H54 (cell line): Measurements from ENCODE around the gene GNL3L.
"Not testable (repeated sequence)": the region's sequence is repeated elsewhere in the genome, so short reads cannot be mapped to it uniquely, and the experiment has no call there.

Source experiments
- DNase-seq: peaks from one replicate; pipeline ENCODE4 v3.0.0; 2011; ENCODE audit warnings: low spot score, mixed read lengths; ENCODE audit not compliant: insufficient read length
- FAIRE-seq: peaks from 3 replicates; lab custom pipeline; 2011; peaks lifted over from hg19 to GRCh38; lab: Jason Lieb, UNC
- POLR2A ChIP-seq: IDR thresholded peaks from 2 replicates; pipeline ENCODE4 v1.6.1; 2011; ENCODE audit warnings: low read depth, mild to moderate bottlenecking, low read length

GNL3L gene, protein sequence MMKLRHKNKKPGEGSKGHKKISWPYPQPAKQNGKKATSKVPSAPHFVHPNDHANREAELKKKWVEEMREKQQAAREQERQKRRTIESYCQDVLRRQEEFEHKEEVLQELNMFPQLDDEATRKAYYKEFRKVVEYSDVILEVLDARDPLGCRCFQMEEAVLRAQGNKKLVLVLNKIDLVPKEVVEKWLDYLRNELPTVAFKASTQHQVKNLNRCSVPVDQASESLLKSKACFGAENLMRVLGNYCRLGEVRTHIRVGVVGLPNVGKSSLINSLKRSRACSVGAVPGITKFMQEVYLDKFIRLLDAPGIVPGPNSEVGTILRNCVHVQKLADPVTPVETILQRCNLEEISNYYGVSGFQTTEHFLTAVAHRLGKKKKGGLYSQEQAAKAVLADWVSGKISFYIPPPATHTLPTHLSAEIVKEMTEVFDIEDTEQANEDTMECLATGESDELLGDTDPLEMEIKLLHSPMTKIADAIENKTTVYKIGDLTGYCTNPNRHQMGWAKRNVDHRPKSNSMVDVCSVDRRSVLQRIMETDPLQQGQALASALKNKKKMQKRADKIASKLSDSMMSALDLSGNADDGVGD

DNA sequence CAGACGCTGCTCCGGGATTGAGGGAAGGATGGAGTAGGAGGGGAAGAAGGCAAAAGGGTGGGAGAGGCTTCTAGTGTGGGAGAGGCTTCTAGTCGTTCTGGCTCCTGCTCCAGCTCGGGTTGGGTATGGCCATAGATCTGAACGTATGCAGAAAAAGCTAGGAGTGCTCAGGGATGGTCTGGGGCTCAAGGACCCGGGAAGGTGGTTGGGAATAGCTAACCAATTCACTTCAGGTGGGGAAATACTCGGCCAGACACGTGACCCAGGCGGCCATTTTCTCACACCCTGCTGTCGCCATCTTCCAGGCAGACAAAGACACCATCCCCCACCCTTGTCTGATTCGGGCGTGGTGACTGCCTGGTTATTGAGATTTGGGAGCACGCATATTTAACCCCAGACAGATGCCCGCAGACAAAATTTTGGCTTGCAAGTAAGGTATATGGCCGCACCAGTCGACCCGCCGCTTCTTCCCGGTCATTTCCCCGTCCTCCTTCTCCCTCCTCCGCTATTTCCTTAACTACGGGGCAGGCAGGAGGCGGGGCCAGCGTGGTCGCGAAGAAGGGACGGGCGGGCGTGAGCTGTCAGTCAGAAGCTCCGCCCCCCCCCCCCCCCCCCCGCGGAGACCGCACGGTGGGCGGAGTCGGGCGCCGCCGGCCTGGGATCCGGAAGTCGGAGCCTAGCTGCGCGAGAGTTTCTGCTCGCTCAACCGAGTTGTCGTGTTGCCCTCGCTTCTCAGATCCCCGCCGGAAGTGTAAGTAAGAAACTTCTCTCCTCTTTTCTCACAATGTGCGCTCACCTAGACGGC is at the start of gene GNL3L:
TSS of gene GNL3L (plus strand) at position 668 of the 805 bp plus-strand sequence. CDS start 2,348 bp downstream, outside the sequence.
- DNase-seq (peak; percentile 33), FAIRE-seq (no peak)
- TF ChIP-seq POLR2A = no peak; the same call in none of the 2 replicates

DNA sequence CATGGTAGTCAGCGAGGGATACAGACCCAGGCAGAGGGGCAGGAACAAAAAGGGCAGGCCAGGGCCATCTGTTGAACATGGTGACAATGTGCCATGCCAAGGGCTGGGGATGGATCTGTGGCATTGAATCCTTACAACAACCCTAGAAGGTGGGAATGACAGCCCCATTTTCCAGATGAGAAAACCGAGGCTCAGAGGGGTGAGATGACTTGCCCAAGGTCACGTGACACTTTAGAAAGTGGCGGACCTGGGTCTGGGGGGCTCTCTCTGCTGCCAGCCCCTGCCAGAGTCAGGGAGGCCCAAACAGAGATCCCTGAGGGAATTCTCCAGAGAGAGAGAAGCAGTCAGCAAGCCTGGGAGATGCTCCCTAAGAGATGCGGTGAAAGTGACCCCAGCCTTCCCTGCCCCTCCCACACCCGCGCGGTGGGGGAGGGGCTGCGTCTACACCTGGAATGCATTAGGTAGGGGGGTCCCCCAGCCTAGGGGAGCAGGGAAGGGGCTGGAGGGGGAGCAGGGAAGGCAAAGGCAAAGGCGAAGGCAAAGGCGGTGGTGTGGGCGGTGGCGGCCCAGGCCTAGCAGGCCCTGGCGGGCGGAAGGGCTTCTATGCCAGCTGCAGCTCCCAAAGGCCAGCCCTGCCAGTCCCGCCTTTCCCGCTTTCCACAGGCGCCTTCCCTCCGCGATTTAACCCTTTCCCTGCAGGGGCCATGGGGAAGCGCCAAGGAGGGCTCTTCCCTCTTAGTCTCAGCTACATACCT is 47.0 kb upstream of the GNL3L start:
- no peak for FAIRE-seq
- DNase-seq = no peak
- no peak for TF ChIP-seq POLR2A

- FAIRE-seq (no peak), DNase-seq (no peak)
- no peak for TF ChIP-seq POLR2A
These were observed 46.1 kb upstream of the GNL3L start for GRCh38 chrX:54483946-54484345.

DNA sequence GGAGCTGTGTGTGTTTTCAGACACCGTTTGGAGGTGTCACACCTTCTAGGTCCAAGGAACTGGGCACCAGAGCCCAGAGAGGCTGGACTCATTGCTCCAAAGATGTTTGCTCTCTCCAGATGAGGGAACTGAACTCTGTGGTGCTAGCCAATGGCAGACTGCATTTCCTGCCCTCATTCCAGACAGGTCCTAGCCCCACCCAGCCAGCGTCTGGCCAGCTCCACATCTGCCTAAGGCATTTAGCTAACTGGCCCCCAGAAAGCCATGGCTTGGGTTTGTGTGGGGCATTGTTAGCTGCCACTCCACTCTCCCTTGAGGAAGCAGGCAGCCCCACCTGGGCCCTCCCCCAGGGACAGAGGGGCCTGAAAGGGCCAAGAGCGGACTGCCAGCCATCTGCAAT is 45.4 kb upstream of the GNL3L start:
- FAIRE-seq (no peak), DNase-seq (no peak)
- TF ChIP-seq POLR2A = no peak

DNA sequence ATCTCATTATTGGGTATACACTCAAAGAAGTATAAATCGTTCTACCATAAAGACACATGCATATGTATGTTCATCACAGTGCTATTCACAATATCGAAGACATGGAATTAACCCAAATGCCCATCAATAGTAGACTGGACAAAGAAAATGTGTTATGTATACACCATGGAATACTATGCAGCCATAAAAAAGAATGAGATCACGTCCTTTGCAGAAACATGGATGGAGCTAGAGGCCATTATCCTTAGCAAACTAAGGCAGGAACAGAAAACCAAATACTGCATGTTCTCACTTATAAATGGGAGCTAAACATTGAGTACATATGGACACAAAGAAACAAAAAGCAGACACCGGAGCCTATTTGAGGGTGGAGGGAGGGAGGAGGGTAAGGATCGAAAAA is 40.2 kb upstream of the GNL3L start:
- FAIRE-seq, DNase-seq: not testable (repeated sequence)

- FAIRE-seq (no peak), DNase-seq (no peak)
- no peak for TF ChIP-seq POLR2A
These were observed 37.7 kb upstream of the GNL3L start for GRCh38 chrX:54492340-54492739.

GRCh38 chrX:54494166-54494988 is 35.6 kb upstream of the GNL3L start:
- DNase-seq (no peak), FAIRE-seq (no peak)
- no peak for TF ChIP-seq POLR2A

GRCh38 chrX:54494989-54495813 is 34.8 kb upstream of the GNL3L start:
- DNase-seq = no peak
- TF ChIP-seq POLR2A = no peak
- FAIRE-seq = no peak

- FAIRE-seq = no peak
- DNase-seq = peak; percentile 33
- peak; percentile 16; the same call in 1 of the 2 replicates for TF ChIP-seq POLR2A
These were observed 34.1 kb upstream of the GNL3L start, which contains the start of gene FGD1 for GRCh38 chrX:54495814-54496516. TSS of gene FGD1 (minus strand) at chrX:54496234. CDS start at chrX:54495432, 802 bp downstream.

GRCh38 chrX:54496517-54496852 is 33.5 kb upstream of the GNL3L start:
- FAIRE-seq (no peak), DNase-seq (no peak)
- TF ChIP-seq POLR2A = no peak

DNA sequence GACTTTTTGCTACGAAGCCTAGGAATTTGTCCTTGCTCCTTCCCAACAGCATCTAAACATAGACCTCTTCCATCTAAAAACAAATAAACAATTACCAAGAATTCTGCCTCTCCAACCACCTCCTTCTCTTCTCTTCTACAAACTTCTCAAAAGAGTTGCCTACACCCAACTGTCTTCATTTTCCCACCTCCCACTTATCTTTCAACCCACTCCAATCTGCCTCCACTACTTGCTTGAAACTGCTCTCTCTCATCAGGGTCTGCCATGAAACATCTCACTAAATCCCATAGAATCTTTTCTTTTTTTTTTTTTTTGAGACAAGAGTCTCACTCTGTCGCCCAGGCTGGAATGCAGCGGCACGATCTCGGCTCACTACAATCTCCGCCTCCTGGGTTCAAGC is 33.1 kb upstream of the GNL3L start:
- no peak for TF ChIP-seq POLR2A
- DNase-seq (no peak), FAIRE-seq (no peak)
